Measurements from ENCODE around the gene OBSCN. TPM values are rescaled to one million over a fixed set of nuclear protein-coding genes. Genes with fewer than 3 reads are reported as not detected.
"Not testable (repeated sequence)": the region's sequence is repeated elsewhere in the genome, so short reads cannot be mapped to it uniquely, and the experiment has no call there.

Gene OBSCN
- polyA plus RNA-seq, 4 donors: 16.5 to 49.7 (median 34.5) TPM

- DNase-seq (ENCODE audit: low read depth in 4 of 4, low spot score in 2 of 4): no peak
Observed at GRCh38 chr1:228226141-228226874, 18.5 kb downstream of the OBSCN start.

- DNase-seq (ENCODE audit: low read depth in 4 of 4, low spot score in 2 of 4): no peak
Observed at GRCh38 chr1:228226956-228227791, 19.3 kb downstream of the OBSCN start.

GRCh38 chr1:228228147-228228546 lies 20.3 kb downstream of the OBSCN start:
- DNase-seq (ENCODE audit: low read depth in 4 of 4, low spot score in 2 of 4): not testable (repeated sequence)

GRCh38 chr1:228228601-228229074 lies 20.8 kb downstream of the OBSCN start:
- no peak for DNase-seq (ENCODE audit: low read depth in 4 of 4, low spot score in 2 of 4)

GRCh38 chr1:228231189-228231588 lies 23.3 kb downstream of the OBSCN start:
- DNase-seq (ENCODE audit: low read depth in 4 of 4, low spot score in 2 of 4): no peak

- no peak for DNase-seq (ENCODE audit: low read depth in 4 of 4, low spot score in 2 of 4)
Observed at GRCh38 chr1:228233136-228233535, 25.3 kb downstream of the OBSCN start.

GRCh38 chr1:228234921-228235320 lies 27.1 kb downstream of the OBSCN start:
- no peak for DNase-seq (ENCODE audit: low read depth in 4 of 4, low spot score in 2 of 4)

GRCh38 chr1:228236744-228237143 lies 28.9 kb downstream of the OBSCN start:
- DNase-seq (ENCODE audit: low read depth in 4 of 4, low spot score in 2 of 4): no peak

GRCh38 chr1:228238007-228238406 lies 30.2 kb downstream of the OBSCN start:
- DNase-seq (ENCODE audit: low read depth in 4 of 4, low spot score in 2 of 4): no peak

- DNase-seq (ENCODE audit: low read depth in 4 of 4, low spot score in 2 of 4): no peak
Observed at GRCh38 chr1:228238461-228238860, 30.6 kb downstream of the OBSCN start.

- DNase-seq (ENCODE audit: low read depth in 4 of 4, low spot score in 2 of 4): no peak
Observed at GRCh38 chr1:228240411-228241240, 32.8 kb downstream of the OBSCN start.

- DNase-seq (ENCODE audit: low read depth in 4 of 4, low spot score in 2 of 4): no peak
Observed at GRCh38 chr1:228241259-228241658, 33.4 kb downstream of the OBSCN start.

- no peak for DNase-seq (ENCODE audit: low read depth in 4 of 4, low spot score in 2 of 4)
Observed at GRCh38 chr1:228242409-228242808, 34.6 kb downstream of the OBSCN start.

GRCh38 chr1:228243093-228243492 lies 35.2 kb downstream of the OBSCN start:
- DNase-seq (ENCODE audit: low read depth in 4 of 4, low spot score in 2 of 4): no peak

GRCh38 chr1:228243989-228244388 lies 36.1 kb downstream of the OBSCN start:
- DNase-seq (ENCODE audit: low read depth in 4 of 4, low spot score in 2 of 4): not testable (repeated sequence)

- no peak for DNase-seq (ENCODE audit: low read depth in 4 of 4, low spot score in 2 of 4)
Observed at GRCh38 chr1:228245111-228245510, 37.3 kb downstream of the OBSCN start.

- DNase-seq (ENCODE audit: low read depth in 4 of 4, low spot score in 2 of 4): no peak
Observed at GRCh38 chr1:228246216-228246900, 38.5 kb downstream of the OBSCN start.

GRCh38 chr1:228249513-228250305 lies 41.9 kb downstream of the OBSCN start:
- DNase-seq (ENCODE audit: low read depth in 4 of 4, low spot score in 2 of 4): no peak

GRCh38 chr1:228252476-228252875 lies 44.6 kb downstream of the OBSCN start:
- not testable (repeated sequence) for DNase-seq (ENCODE audit: low read depth in 4 of 4, low spot score in 2 of 4)
